ENCODE data around the gene NT5DC3. TPM values are rescaled to one million over a fixed set of nuclear protein-coding genes. Genes with fewer than 3 reads are reported as not detected.

The NT5DC3 gene
- total RNA-seq, 3 donors from 2014 or later (not counting 1 experiment from before 2014, with no cell fraction given): 1.1 to 2.1 (median 1.4) TPM

DNA sequence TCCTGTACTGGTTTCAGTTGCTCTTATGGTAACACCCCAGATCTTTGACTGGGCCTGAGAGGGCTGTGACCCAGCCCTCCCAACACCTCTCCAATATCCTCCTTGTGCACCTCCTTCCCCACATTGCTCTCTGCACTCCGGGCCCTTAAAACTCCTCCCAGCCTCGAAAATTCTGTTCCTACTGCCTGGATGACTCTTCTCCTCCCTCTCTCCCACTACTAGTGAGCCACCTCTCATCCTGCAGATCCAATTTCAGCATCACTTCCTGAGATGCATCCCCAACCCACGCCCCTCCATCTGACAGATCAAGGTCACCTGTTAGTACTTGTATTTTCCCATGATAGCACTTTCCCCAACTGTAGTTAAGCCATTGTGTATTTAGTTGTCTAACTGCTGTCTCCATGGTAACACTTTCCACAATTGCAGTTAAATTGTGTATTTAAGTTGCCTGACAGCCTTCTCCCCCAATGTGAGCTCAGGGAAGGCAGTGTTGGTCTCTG is 11.5 kb upstream of the NT5DC3 start:
- no peak for TF ChIP-seq CTCF (IDR thresholded peaks at IDR 0.05)
- DNase-seq: no peak
- intact Hi-C loops (cut with micrococcal nuclease): no loop called here
- WGBS (ENCODE audit: insufficient coverage): 74% methylated on average over 3 of the region's 3 CpGs
- no peak overlapping the region for H3K4me3 ChIP-seq (ENCODE audit: low read length)
- H3K36me3 ChIP-seq (ENCODE audit: control insufficient read depth, insufficient read depth, low read length): no peaks in the 10 kb centered on the region
- H3K4me3 Mint-ChIP-seq: no peak overlapping the region
- ATAC-seq: no peak
- H3K4me1 ChIP-seq (ENCODE audit: control insufficient read depth, insufficient read depth, low read length): no peaks in the 10 kb centered on the region
- H3K27ac ChIP-seq (ENCODE audit: low read length): no peak overlapping the region
- no peaks in the 10 kb centered on the region for H3K9me3 ChIP-seq (ENCODE audit: control insufficient read depth, insufficient read depth, low read length)
- no peaks in the 10 kb centered on the region for H3K36me3 Mint-ChIP-seq
- H3K27me3 ChIP-seq (ENCODE audit: control insufficient read depth, insufficient read depth, low read length): no peaks in the 10 kb centered on the region
- no peaks in the 10 kb centered on the region for H3K4me1 Mint-ChIP-seq
- H3K27ac Mint-ChIP-seq: no peak overlapping the region
- no peaks in the 10 kb centered on the region for H3K9me3 Mint-ChIP-seq
- no peaks in the 10 kb centered on the region for H3K27me3 Mint-ChIP-seq (ENCODE audit: low read depth in 2 of 2)

GRCh38 chr12:103851127-103851526 is 10.1 kb upstream of the NT5DC3 start:
- H3K36me3 ChIP-seq (ENCODE audit: control insufficient read depth, insufficient read depth, low read length): no peaks in the 10 kb centered on the region
- no peaks in the 10 kb centered on the region for H3K4me1 Mint-ChIP-seq
- no peak overlapping the region for H3K27ac Mint-ChIP-seq

DNA sequence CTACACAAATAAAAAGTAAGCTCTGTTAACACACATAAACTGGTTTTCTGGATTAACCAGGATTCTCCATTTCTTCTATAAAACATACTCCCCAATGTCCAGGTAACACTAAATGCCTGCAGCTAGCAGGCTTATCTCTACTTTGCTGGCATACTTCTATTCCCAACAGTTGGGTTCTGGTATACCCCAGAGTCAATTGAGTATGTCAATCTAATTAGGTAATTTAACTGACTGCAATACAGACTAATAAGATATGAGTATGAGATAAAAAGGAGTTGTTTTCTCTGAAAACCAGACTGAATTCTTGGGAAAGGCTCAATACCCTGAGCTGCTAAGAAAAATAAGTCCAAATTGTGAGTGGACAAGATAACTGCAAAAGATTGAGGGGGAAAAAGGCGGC is 9.4 kb upstream of the NT5DC3 start:
- Mint-ChIP-seq H3K4me1 (no peaks in the 10 kb centered on the region), H3K4me3 (no peak overlapping the region), H3K27ac (no peak overlapping the region), H3K27me3 (ENCODE audit: low read depth in 2 of 2) (no peaks in the 10 kb centered on the region), H3K9me3 (no peaks in the 10 kb centered on the region), H3K36me3 (no peaks in the 10 kb centered on the region)
- ATAC-seq (no peak), DNase-seq (no peak)
- no peak overlapping the region for H3K27ac ChIP-seq (ENCODE audit: low read length)
- H3K27me3 ChIP-seq (ENCODE audit: control insufficient read depth, insufficient read depth, low read length): no peaks in the 10 kb centered on the region
- WGBS (ENCODE audit: insufficient coverage): 83% methylated on average over 1 of the region's 1 CpG
- no peak for TF ChIP-seq CTCF (IDR thresholded peaks at IDR 0.05)
- no peak overlapping the region for H3K4me3 ChIP-seq (ENCODE audit: low read length)
- no peaks in the 10 kb centered on the region for H3K36me3 ChIP-seq (ENCODE audit: control insufficient read depth, insufficient read depth, low read length)
- intact Hi-C loops (cut with micrococcal nuclease): no loop called here
- no peaks in the 10 kb centered on the region for H3K4me1 ChIP-seq (ENCODE audit: control insufficient read depth, insufficient read depth, low read length)
- no peaks in the 10 kb centered on the region for H3K9me3 ChIP-seq (ENCODE audit: control insufficient read depth, insufficient read depth, low read length)

More at GRCh38 chr12:103851127-103851526, 10.1 kb upstream of the NT5DC3 start:
- Mint-ChIP-seq H3K9me3 (no peaks in the 10 kb centered on the region), H3K4me3 (no peak overlapping the region), H3K27me3 (ENCODE audit: low read depth in 2 of 2) (no peaks in the 10 kb centered on the region), H3K36me3 (no peaks in the 10 kb centered on the region)
- Histone ChIP-seq H3K4me1 (ENCODE audit: control insufficient read depth, insufficient read depth, low read length) (no peaks in the 10 kb centered on the region), H3K27me3 (ENCODE audit: control insufficient read depth, insufficient read depth, low read length) (no peaks in the 10 kb centered on the region), H3K9me3 (ENCODE audit: control insufficient read depth, insufficient read depth, low read length) (no peaks in the 10 kb centered on the region), H3K27ac (ENCODE audit: low read length) (no peak overlapping the region), H3K4me3 (ENCODE audit: low read length) (no peak overlapping the region)
- no peak for DNase-seq
- WGBS (ENCODE audit: insufficient coverage): no CpG with 5 or more reads among the region's 1 CpG
- TF ChIP-seq CTCF (IDR thresholded peaks at IDR 0.05): no peak
- no peak for ATAC-seq
- intact Hi-C loops (cut with micrococcal nuclease): no loop called here

DNA sequence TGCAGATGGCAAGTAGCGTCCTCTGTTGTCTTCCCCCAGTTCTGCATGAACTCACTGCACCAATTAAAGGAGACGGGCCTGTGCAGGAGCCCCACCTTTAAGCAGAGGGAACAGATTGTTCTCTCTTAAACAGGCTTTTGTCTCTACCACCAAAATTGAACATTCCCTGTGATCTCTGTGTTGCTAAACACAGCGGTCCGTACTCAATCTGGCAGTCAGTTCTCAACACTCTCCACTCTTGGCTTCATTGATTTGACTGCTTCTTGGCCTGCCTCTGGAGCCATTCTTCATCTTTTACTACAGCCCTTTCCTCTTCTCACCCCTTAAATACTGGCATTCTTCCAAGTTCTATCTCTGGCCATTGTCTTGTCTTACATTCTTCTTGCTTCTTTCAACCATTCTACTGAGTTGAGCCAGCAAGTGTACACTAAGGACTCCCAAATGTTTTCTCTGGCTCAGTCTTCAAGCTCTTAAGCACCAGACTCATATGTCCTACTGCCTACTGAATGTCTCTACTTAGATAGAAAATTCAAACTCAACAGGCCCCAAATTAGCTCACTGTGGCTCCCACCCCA is 8.0 kb upstream of the NT5DC3 start:
- no peaks in the 10 kb centered on the region for H3K4me1 ChIP-seq (ENCODE audit: control insufficient read depth, insufficient read depth, low read length)
- 94% methylated on average over 4 of the region's 4 CpGs for WGBS (ENCODE audit: insufficient coverage)
- TF ChIP-seq CTCF (IDR thresholded peaks at IDR 0.05): no peak
- intact Hi-C loops (cut with micrococcal nuclease): no loop called here
- Mint-ChIP-seq H3K4me1 (no peaks in the 10 kb centered on the region), H3K27ac (no peak overlapping the region), H3K27me3 (ENCODE audit: low read depth in 2 of 2) (no peaks in the 10 kb centered on the region), H3K9me3 (no peaks in the 10 kb centered on the region), H3K36me3 (no peaks in the 10 kb centered on the region), H3K4me3 (no peak overlapping the region)
- no peaks in the 10 kb centered on the region for H3K36me3 ChIP-seq (ENCODE audit: control insufficient read depth, insufficient read depth, low read length)
- DNase-seq (no peak), ATAC-seq (no peak)
- H3K4me3 ChIP-seq (ENCODE audit: low read length): no peak overlapping the region
- H3K27me3 ChIP-seq (ENCODE audit: control insufficient read depth, insufficient read depth, low read length): no peaks in the 10 kb centered on the region
- no peaks in the 10 kb centered on the region for H3K9me3 ChIP-seq (ENCODE audit: control insufficient read depth, insufficient read depth, low read length)
- no peak overlapping the region for H3K27ac ChIP-seq (ENCODE audit: low read length)
